Endometrium (tissue), 2 donors: ENCODE results near the gene DBT.

Experiments used
- FAIRE-seq: peaks from 2 replicates; lab custom pipeline; 2012; peaks lifted over from hg19 to GRCh38; lab: Jason Lieb, UNC
- donor health status: control.
- donor health status: control.

Gene DBT

DNA sequence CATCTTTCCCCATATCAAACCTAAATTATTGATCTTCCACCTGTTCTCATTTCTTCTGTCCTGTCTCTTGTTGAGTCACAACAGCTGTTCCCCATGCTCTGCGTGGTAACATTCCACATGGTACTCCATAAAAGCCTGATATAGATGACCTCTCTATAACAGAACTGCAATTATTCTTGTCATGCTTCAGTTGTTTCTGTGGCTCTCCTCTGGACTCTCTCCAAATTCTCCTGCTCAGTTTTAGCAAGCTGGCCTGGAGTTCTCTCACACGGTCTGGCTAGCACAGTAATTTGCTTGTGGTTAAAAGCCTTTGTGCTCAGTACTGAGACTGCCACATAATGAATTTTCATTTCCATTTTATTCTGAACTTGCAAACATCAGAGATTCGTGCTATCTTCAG, 61.0 kb downstream of the DBT start:
- peak; percentile 23 for FAIRE-seq

DNA sequence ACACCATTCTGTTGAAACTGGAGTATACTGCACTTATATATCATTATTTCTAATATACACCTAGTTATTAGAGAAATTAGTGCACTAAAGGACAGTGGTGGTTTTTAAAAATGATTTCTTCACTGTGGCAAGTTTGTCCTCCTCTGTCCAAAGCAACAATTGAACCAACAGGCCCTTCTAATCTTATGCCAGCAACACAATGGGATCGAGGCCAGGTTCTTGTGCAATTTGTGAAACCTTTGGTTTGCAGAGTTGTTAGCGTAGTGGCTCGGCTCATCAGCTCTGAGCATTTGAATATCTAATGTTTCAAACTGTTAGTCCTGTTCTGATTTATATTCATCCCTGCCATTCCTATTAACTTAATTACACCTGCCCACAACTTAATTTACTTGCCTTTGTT, 61.7 kb downstream of the DBT start:
- no peak for FAIRE-seq

DNA sequence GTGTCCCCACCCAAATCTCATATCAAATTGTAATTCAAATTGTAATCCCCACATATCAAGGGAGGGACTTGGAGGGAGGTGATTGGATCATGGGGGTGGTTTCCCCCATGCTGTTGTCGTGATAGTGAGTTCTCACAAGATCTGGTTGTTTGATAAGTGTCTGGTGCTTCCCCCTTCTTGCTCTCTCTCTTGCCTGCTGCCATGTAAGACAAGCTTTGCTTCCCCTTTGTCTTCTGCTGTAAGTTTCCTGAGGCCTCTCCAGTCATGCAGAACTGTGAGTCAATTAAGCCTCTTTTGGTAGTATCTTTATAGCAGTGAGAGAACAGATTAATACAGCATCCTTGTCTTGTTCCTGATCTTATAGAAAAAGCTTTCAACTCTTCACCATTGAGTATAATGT, 65.1 kb downstream of the DBT start:
- FAIRE-seq = no peak

- FAIRE-seq = no peak
These were observed 66.3 kb downstream of the DBT start for GRCh38 chr1:100183370-100183769.

- no peak for FAIRE-seq
These were observed 71.5 kb downstream of the DBT start, which contains the start of gene LRRC39 for GRCh38 chr1:100178091-100178490. Gene LRRC39 (minus strand): TSS chr1:100178256. CDS start chr1:100168516, 9,740 bp downstream.

- FAIRE-seq = no peak
These were observed 72.2 kb downstream of the DBT start for GRCh38 chr1:100177295-100178041.

DNA sequence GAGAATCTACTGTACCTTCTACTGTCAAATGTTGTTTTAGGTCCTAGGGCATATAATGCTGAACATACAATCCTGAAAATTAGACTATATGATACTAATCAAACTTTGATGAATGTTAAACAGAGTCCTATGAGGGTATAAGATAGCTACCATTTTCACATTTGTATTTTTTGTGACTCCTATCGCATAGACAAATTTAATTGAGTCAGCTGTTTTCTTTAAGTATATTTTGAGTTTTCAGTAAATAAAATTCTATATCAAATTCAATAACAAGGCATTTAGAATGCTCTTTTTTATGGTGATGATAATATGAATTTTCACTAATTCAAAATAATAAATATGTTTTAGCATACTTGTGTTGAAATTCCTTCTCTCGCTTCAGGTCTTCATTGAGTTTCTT, 81.6 kb downstream of the DBT start:
- no peak for FAIRE-seq

- FAIRE-seq = no peak
These were observed 84.9 kb downstream of the DBT start for GRCh38 chr1:100164702-100165101.

DNA sequence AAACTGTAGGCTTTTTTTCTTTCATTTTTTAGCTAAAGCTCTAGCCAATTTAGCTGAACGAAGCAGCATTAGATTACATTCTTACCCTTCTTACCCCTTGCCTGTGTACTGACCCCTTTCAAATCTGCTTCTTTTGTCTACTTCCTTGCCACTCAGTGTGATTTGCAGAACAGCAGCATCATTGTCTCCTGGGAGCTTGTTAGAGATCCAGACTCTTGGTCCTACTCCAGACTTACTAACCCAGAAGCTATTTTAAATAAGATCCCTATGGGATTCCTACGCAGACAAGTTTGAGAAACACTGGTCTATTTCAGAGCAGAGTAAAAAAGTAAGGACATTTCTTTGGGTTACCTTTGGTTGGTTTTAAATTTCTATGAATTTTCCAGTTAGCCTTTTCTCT, 85.4 kb downstream of the DBT start:
- no peak for FAIRE-seq

GRCh38 chr1:100162881-100163280, 86.8 kb downstream of the DBT start:
- FAIRE-seq = no peak

DNA sequence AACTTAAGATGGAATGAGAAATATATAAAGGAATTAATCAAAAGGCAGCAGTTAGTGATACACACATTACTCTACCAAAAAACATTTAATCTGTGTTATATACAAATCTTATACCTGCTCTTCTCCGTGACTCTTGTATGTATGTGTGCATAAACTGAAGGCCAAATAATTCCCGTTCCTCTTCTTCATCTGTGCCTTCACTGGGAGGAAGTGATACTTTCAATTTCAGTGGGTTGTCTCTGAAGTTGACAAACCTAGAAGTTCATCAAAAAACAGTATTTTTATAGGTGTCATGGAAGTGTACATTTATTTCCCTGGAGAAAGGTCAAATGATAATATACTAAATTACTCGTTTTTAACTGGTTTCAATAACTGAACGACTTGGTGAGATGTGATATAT, 97.4 kb downstream of the DBT start:
- FAIRE-seq = no peak

- no peak for FAIRE-seq
These were observed 98.0 kb downstream of the DBT start for GRCh38 chr1:100151679-100152078.

DNA sequence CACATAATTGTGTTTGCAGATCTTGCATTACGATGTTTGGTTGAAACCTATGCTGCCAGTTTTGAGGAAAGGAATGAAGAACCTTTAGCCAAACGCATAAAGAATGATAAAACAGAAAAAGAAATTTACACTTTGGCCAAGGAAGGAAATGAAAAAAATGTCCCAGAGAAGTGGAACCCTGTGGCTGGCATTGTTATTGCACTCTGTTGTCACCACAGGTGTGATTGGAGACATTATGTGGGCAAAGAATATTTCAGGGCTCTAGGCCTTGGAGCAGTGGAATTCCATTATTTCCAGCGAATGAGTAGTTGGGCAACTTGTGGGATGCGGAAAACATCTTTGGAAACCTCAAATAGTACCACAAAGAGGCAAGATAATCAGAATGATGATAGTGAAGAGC, 101.8 kb downstream of the DBT start:
- FAIRE-seq = no peak

DNA sequence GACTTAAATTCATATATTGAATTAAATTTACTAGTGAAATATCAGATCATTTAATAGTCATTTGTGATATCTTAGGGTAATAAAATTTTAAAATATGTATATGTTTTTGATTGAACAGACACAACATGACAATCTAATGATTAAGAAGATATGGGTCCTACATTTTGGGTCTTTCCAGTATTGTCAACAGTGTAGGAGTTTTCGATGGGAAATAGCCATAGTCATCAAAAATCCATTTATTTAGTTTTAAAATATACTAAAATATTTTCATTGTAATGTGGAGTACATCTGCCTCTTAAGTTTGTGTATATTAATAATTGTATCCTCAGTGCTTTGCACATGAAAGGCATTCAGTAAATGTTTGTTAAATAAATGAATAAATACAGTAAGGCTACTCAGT, 102.7 kb downstream of the DBT start:
- no peak for FAIRE-seq

DNA sequence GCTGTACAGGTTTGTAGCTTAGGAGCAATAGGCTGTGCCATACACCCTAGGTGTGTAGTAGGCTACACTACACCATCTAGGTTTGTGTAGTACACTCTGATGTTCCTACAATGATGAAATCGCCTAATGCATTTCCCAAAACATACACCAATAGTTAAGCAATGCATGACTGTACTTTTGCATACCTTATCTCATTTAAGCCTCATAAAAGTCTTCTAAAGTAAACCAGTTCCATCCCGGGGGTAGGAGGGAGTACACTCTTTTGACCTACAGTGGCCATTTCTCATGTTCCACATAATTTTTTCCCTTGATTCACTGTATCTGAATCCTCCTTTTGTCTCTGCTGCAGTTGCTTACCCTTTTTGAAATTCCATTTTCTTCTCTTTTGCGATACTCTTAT, 104.5 kb downstream of the DBT start:
- FAIRE-seq = no peak

DNA sequence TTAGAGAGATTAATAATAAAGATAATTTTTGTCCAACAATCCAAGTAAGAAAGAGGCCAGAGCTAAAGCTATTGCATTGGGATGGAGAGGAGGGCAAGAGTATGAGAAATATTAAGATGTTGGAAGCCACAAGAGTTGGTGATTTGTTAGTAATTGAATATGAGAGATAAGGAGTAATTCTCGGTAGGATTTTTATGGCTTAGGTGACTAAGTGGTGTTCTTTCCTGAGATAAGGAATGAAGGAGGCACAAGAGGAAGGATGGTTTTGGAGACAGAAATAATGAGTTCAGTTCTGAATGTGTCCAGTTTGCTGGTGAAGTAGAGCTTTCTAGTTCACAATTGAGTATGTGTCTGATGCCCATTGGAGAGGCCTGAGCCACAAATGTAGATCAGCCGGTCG, 107.3 kb downstream of the DBT start:
- FAIRE-seq = no peak

DNA sequence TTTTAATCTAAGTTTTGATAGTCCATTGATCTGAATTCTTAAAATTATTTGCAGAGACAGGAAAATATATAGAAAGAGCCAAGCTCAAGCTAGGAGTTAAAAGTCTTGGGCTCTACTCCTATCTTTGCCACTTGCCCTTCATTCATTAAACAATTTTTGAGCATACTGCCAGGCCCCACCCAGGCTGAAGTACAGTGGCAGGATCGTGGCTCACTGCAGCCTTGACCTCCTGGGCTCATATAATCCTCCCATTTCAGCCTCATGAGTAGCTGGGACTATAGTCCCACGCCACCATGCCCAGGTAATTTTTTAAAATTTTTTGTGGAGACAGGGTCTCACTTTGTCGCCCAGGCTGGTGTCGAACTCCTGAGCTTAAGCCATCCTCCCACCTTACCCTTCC, 108.4 kb downstream of the DBT start:
- no peak for FAIRE-seq

DNA sequence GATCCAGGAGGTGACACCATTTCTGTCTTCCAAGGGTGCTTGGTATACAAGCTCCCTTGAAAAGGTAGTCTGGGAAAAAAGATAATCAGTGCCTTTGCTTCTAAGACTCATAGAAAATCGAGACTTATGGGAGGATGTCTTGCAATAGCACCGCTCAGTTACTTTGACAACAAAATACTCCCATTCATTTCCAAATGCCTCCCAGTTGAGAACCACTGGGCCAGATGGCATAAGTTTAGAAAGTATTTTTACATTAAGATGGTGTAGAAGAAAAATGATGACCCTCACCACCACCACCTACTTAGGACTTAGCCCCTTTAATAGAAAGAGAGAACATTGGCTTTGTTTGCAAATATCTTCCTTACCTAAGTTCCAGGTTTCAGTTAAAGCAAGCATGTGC, 112.0 kb downstream of the DBT start:
- no peak for FAIRE-seq
